ENCODE measurements around the gene THBS3. TPM values are rescaled to one million over a fixed set of nuclear protein-coding genes. Genes with fewer than 3 reads are reported as not detected.

The THBS3 gene
- total and polyA plus RNA-seq, 9 of the 15 experiments (the other 6 are each of a cell fraction or from before 2014, with no cell fraction given), result 0.59 to 8.3 (median 3.2) TPM

DNA sequence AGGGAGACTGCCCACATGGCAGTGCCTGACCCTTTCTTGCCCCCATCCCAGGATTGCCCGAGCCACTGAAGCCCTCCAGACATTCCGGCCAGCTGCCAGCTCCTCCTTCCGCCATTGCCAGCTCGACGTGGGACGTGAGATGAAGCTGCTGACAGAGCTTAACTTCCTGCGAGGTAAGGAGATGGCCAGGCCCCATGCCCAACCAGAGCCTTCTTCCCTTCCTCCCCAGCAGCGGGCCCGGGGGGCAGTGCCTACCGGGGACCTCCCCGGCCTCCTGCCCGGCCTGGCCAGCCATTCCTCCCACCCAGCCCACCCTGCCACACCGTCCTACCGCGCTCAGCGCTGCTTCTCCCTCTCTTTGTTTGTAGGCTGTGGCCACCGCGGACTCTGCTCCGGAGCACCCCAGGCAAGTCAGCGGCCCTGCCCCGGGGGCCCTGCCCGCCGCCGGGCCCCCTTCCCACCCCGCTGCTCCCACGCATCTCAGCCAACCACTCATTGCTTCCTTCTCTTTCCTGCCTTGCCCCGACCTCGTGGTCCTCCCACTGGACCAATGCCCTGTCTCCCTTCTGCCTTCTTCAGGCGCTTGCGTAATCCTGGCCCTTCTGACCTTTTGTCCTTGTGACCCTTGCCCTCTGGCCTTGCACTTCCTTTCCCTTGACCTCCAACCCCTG, 29.1 kb downstream of the THBS3 start (continued):
- peak; percentile 97 for TF ChIP-seq NR2C1 (IDR thresholded peaks at IDR 0.05)
- peak; percentile 98 for TF ChIP-seq NR2C1 (tag; IDR thresholded peaks at IDR 0.05)
- TF ChIP-seq MEF2D (tag; conservative IDR thresholded peaks at IDR 0.05; ENCODE audit: low read depth), result no peak

DNA sequence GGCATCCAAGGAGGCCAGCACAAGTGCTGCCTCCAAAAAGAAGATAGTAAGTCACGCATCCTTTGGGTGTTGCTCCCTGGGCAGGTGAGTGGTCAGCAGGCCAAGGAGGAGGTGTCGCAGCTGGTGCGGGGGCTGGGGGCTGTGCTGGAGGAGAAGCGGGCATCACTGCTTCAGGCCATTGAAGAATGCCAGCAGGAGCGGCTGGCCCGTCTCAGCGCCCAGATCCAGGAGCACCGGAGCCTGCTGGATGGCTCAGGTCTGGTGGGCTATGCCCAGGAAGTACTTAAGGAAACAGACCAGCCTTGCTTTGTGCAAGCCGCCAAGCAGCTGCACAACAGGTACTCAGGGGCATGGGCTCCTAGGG, 29.8 kb downstream of the THBS3 start:
- TF ChIP-seq, protein P1, sequence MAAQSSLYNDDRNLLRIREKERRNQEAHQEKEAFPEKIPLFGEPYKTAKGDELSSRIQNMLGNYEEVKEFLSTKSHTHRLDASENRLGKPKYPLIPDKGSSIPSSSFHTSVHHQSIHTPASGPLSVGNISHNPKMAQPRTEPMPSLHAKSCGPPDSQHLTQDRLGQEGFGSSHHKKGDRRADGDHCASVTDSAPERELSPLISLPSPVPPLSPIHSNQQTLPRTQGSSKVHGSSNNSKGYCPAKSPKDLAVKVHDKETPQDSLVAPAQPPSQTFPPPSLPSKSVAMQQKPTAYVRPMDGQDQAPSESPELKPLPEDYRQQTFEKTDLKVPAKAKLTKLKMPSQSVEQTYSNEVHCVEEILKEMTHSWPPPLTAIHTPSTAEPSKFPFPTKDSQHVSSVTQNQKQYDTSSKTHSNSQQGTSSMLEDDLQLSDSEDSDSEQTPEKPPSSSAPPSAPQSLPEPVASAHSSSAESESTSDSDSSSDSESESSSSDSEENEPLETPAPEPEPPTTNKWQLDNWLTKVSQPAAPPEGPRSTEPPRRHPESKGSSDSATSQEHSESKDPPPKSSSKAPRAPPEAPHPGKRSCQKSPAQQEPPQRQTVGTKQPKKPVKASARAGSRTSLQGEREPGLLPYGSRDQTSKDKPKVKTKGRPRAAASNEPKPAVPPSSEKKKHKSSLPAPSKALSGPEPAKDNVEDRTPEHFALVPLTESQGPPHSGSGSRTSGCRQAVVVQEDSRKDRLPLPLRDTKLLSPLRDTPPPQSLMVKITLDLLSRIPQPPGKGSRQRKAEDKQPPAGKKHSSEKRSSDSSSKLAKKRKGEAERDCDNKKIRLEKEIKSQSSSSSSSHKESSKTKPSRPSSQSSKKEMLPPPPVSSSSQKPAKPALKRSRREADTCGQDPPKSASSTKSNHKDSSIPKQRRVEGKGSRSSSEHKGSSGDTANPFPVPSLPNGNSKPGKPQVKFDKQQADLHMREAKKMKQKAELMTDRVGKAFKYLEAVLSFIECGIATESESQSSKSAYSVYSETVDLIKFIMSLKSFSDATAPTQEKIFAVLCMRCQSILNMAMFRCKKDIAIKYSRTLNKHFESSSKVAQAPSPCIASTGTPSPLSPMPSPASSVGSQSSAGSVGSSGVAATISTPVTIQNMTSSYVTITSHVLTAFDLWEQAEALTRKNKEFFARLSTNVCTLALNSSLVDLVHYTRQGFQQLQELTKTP (IDR thresholded peaks at IDR 0.05; ENCODE audit: low read depth in 1 of 2, partially characterized antibody in 2 of 2), result no peak
- TF ChIP-seq, protein P2, sequence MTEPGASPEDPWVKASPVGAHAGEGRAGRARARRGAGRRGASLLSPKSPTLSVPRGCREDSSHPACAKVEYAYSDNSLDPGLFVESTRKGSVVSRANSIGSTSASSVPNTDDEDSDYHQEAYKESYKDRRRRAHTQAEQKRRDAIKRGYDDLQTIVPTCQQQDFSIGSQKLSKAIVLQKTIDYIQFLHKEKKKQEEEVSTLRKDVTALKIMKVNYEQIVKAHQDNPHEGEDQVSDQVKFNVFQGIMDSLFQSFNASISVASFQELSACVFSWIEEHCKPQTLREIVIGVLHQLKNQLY (CRISPR knock-in tag; conservative IDR thresholded peaks at IDR 0.05), result no peak
- no peak for TF ChIP-seq MBD2 (IDR thresholded peaks at IDR 0.05; ENCODE audit: borderline replicate concordance, low read depth)
- TF ChIP-seq GABPB1 (CRISPR knock-in tag; IDR thresholded peaks at IDR 0.05), result no peak
- TF ChIP-seq, protein P3, sequence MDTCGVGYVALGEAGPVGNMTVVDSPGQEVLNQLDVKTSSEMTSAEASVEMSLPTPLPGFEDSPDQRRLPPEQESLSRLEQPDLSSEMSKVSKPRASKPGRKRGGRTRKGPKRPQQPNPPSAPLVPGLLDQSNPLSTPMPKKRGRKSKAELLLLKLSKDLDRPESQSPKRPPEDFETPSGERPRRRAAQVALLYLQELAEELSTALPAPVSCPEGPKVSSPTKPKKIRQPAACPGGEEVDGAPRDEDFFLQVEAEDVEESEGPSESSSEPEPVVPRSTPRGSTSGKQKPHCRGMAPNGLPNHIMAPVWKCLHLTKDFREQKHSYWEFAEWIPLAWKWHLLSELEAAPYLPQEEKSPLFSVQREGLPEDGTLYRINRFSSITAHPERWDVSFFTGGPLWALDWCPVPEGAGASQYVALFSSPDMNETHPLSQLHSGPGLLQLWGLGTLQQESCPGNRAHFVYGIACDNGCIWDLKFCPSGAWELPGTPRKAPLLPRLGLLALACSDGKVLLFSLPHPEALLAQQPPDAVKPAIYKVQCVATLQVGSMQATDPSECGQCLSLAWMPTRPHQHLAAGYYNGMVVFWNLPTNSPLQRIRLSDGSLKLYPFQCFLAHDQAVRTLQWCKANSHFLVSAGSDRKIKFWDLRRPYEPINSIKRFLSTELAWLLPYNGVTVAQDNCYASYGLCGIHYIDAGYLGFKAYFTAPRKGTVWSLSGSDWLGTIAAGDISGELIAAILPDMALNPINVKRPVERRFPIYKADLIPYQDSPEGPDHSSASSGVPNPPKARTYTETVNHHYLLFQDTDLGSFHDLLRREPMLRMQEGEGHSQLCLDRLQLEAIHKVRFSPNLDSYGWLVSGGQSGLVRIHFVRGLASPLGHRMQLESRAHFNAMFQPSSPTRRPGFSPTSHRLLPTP (IDR thresholded peaks at IDR 0.05; ENCODE audit: borderline replicate concordance, extremely low read depth, insufficient read length), result no peak
- TF ChIP-seq, protein P4, sequence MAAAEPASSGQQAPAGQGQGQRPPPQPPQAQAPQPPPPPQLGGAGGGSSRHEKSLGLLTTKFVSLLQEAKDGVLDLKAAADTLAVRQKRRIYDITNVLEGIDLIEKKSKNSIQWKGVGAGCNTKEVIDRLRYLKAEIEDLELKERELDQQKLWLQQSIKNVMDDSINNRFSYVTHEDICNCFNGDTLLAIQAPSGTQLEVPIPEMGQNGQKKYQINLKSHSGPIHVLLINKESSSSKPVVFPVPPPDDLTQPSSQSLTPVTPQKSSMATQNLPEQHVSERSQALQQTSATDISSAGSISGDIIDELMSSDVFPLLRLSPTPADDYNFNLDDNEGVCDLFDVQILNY (CRISPR knock-in tag; IDR thresholded peaks at IDR 0.05), result no peak
- ChIA-PET CTCF (ENCODE audit: low intra/inter-chr PET ratio) (interaction anchor here (2.3 kb wide), 1 partner anchor 49 kb away, joined by 17 read pairs; no protein-coding TSS in a partner anchor), POLR2A (interaction anchor here (1.4 kb wide), 1 partner anchor 62 kb away, joined by 4 read pairs; no protein-coding TSS in a partner anchor)
- Histone ChIP-seq H3K4me2 (ENCODE audit: insufficient read depth, low read length) (no peak overlapping the region), H3K4me3 (no peak overlapping the region), H3K4me1 (replicated peaks in 1 of 2; ENCODE audit: control insufficient read depth in 2 of 2, insufficient read depth in 2 of 2, low read length in 2 of 2) (peaks cover 15 to 65% of the 10 kb centered on the region in 2 experiments; a peak in 4 of 5 replicates), H3K27me3 (ENCODE audit: control insufficient read depth in 2 of 2, insufficient read depth in 2 of 2, low read length in 2 of 2) (no peaks in the 10 kb centered on the region), H3K36me3 (ENCODE audit: control insufficient read depth, insufficient read depth, low read length) (no peaks in the 10 kb centered on the region), H3K27ac (ENCODE audit: extremely low read depth, low read depth, low read length) (no peak overlapping the region), H4K20me1 (replicated peaks; ENCODE audit: control insufficient read depth, insufficient read depth, low read length) (no peaks in the 10 kb centered on the region), H3K9ac (ENCODE audit: insufficient read depth in 1 of 2, low read depth in 2 of 2, low read length in 2 of 2) (no peak overlapping the region), H2AFZ (ENCODE audit: low read depth, low read length) (no peak overlapping the region), H3K9me3 (replicated peaks; ENCODE audit: control insufficient read depth, insufficient read depth, low read depth, low read length) (no peaks in the 10 kb centered on the region), H3K9me1 (ENCODE audit: control insufficient read depth, insufficient read depth, low read length) (no peaks in the 10 kb centered on the region), H3K79me2 (ENCODE audit: control insufficient read depth, insufficient read depth, low read length) (peaks cover 2% of the 10 kb centered on the region)
- in situ Hi-C loops (cut with MboI) (no loop called here), intact Hi-C loops (cut with micrococcal nuclease) (no loop called here)
- 82% methylated on average over 9 of the region's 9 CpGs for WGBS (ENCODE audit: insufficient coverage, low coverage, missing lambda C conversion rate)
- DNase-seq (ENCODE audit: extremely low read depth in 1 of 4, low spot score in 3 of 4) (no peak), ATAC-seq (no peak), FAIRE-seq (no peak)
- BruUV-seq (replicated peaks), result no TSS peak
